NCI-H1417 (cell line): ENCODE results near the gene TMX1.

Experiments
- DNase-seq, 3 experiments: peaks; one replicate each; lab custom pipeline; 2025; lab: John Stamatoyannopoulos, UW

Gene TMX1

DNA sequence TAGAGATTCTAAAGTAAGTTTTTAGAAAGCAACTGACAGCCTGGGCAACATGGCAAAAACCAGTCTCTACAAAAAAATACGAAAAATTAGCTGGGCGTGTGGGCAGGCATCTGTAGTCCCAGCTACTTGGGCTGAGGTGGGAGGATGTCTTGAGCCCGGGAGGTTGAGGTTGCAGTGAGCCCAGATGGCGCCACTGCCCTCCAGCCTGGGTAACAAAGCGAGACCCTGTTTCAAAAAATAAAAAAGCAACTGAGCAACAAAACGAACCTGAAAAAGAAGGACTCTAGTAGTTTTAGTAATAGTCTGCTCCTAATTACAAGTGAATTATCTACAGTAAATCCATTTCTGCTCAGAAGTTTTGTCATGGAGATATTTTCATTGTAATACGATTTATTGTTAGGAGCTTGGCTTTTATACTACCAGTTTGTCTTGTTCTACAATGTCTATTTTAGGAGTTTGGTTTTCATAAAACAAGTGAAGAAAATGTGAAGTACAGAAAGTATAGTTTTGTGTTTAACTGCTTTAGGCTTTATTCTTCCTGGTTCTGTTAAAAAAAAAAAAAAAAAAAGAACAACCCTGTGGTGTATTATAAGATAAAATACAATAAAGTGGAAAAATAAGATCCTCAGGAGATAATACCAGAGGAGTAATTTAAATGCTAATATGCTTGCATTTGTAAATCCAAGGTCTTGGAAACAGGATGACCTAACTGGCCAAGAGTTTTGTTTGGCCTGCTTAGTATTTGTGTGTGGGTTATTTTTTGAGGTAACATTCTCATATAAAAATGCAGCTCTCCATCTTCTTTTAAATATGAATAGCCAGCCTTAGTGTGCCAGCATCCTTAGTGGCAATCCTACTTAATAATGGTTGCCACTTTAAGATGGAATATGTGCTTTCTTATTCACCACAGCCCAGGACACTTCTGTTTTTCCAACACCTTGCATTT lies 2.8 kb downstream of the TMX1 start:
- DNase-seq: no peak

DNA sequence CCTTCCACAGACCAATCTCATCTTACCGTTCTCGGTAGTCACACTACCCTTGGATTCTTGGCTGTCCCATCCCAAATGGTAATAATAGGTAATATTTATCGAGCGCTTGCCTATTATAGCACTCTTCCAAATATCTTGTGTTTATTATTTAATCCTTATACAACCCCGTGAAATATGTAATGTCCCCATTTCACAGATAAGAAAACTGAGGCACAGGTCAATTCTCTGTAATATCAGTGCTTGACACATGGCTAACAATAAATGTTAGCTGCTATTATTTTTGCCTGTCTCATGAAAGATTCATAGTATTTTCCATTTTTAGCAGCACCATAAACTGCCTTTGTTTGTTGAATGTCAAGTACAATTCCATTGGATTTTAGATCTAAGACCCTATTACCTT lies 4.5 kb downstream of the TMX1 start:
- DNase-seq: no peak

DNA sequence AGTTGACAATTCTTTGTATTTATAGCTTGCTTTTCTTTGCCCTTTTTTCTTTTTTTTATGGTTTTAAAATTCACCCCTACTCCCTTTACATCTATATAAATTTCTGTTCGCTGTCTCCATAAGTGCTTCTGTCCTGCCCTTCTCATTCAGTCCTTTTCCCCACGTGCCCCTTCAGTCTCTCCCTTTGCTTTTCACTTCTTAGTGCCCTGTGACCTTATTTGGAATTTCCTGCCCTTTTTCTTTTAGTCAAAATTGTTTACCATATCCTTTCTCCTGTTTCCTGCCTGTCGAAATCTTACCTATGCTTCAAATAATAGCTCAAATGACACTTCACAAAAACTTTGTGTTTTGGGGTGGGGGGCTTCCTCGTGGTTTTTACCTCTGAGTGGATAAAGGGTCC lies 6.0 kb downstream of the TMX1 start:
- DNase-seq: no peak

- DNase-seq: no peak
Measured at GRCh38 chr14:51248016-51248987, 8.3 kb downstream of the TMX1 start.

DNA sequence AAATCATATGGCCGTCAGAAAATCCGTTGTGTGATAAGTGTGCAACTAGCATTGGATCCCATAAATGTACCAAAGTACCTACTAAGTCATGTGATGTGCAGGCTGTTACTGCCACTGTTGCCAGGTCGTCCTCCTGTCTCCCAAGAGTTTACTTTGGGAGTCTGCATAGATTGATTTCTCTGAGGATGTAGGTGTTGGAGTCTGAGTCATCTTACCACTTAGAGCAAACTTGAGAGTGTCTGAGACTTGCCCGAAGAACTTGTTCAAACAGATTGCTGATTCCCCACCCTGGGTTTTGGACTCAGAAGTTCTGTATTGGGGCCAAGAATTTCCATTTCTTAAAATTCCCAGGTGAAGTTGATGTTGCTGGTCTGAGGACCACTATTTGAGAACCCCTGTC lies 11.4 kb downstream of the TMX1 start:
- no peak for DNase-seq

- no peak for DNase-seq
Measured at GRCh38 chr14:51253880-51254279, 13.8 kb downstream of the TMX1 start.

DNA sequence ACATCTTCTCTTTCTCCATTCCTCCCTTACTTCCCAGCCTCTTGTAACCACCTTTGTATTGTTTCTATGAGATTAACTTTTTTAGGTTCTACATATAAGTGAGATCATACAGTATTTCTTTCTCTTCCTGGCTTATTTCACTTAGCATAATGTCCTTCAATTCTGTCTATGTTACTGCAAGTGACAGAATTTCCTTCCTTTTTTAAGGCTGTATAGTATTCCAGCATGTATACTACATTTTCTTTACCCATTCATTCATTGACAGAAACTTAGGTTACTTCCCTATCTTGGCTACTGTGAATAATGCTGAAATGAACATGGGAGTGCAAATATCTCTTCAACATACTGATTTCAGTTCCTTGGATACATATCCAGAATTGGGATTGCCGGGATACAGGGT lies 18.2 kb downstream of the TMX1 start:
- DNase-seq: no peak

- DNase-seq: no peak
Measured at GRCh38 chr14:51258788-51259187, 18.7 kb downstream of the TMX1 start.

DNA sequence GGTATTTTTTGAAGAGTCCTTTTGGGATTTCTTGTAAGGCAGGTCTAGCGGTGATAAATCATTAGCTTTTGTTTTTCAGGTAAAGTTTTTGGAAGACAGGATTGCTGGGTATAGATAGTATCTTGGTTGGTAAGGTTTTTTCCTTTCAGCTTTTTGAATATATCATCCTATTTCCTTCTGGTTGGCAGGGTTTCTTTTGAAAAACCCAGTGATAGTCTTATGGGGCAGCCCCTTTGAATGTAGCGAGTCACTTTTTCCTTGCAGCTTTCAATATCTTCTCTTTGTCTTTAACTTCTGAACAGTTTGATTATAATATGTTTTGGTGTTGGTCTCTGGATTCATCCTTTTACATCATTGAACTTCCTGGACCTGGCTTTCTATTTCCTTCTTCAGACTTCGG lies 20.2 kb downstream of the TMX1 start:
- no peak for DNase-seq

DNA sequence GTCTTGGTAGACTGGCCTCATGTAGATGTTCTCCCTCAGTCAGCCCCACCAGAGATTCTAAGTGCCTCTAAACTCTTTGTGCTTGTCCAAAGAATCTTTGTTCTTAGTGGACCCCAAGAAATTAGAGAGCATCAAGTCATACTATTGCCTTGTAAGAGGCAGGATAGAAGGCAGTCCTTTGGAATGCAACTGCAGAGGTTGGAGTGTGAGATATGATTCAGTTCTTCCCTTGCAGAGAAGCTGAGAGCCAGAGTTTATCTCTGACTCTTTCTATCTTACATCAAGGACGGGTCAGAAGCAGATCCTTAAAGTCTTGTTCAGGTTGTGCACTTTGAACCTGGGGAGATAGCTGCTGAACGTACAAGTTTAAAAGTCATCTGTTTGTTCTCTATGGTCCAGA lies 21.1 kb downstream of the TMX1 start:
- DNase-seq: no peak

- DNase-seq: no peak
Measured at GRCh38 chr14:51262868-51263267, 22.8 kb downstream of the TMX1 start.

DNA sequence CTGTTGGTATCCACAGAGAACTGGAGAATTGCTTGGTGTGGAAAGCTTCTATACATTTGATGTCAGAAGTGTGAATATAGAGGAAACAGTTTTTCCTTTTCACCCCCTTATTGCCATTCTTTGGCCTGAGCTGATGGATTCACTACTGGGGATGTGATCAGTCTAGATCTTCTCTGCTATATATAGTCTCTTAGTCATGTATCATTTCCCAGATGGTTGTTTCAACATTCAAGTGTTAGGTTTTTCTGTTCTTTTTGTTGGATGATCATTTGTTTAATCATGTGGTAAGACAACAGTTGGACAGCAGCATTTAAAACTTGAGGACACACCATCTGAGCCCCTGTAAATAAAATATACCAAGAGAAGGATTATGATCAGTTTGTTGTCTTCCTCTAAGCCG lies 29.6 kb downstream of the TMX1 start:
- DNase-seq: no peak

DNA sequence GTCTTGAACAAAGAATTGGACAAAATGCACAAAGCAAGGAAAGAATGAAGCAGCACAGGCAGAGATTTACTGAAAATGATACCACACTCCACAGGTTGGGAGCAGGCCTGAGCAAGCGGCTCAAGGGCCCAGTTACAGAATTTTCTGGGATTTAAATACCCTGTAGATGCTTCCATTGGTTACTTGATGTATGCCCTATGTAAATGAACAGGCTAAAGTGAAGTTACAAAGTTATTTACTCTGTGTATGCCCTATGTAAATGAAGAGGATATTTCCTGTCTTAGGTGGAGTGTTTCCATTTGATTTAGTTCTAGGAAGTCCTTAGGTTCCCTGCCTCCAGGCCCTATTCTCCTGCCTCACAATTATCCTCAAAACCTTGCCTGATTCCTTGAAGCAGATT lies 36.6 kb downstream of the TMX1 start:
- no peak for DNase-seq

DNA sequence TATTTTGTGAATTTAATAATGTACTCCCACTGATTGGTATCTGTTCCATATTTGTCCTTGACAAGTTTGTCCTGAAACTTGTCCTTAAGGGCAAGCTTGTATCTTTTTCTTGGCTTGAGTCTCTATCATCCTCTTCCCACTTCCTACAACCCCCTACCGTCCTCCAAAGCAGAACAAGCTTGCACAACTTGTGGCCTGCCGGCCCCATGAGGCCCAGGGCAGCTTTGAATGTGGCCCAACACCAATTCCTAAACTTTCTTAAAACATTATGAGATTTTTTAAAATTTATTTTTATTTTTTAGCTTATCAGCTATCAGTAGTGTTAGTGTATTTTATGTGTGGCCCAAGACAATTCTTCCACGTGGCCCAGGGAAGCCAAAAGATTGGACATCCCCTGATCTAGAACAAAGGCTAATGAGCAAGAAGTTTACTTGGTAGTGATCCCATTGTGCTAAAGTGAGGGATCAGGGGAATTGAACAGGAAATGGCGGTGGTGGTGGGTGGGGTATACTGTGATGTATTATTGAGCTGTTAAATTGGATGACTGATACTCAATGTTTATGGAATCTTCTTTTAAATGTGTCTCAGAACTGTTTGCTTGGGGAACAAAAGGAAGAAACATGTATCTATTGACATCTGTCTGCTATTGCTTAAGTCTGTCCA lies 37.8 kb downstream of the TMX1 start:
- no peak for DNase-seq

GRCh38 chr14:51282517-51282916 lies 42.5 kb downstream of the TMX1 start:
- peak in 1 of 3 experiments; percentile 46 for DNase-seq

DNA sequence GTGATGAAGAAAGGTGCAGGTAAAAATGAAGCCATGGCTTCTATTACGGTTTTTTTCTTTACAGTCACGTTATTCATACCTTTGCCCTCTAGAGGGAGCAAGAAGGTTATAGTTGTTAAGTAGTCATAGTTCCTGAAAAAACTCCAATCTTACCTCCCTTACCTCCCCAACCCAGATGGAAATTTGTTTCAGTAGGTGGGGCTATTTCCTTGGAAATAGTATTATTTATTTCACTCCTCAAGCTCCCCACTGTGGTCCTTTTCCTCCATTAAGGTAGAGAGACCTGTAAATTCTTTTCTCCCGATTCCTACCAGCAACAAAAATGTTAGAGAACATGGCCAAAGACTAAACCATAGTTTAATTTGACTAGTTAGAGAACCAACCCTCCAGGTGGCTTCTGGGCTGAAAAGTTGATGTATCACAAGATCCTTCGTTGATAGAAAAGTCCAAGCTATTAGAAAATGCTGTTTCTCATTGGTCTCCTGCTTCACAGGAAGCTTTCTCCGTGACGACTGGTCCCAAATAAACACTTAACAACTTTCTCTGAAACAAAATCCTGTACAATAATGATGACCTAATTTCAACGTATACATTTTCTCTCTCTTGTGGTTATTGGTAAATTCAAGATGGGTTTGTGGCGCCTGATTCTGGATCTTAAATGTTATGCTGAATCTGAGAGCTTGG lies 43.5 kb downstream of the TMX1 start:
- peak; percentile 71 to 96 (median 94) for DNase-seq

DNA sequence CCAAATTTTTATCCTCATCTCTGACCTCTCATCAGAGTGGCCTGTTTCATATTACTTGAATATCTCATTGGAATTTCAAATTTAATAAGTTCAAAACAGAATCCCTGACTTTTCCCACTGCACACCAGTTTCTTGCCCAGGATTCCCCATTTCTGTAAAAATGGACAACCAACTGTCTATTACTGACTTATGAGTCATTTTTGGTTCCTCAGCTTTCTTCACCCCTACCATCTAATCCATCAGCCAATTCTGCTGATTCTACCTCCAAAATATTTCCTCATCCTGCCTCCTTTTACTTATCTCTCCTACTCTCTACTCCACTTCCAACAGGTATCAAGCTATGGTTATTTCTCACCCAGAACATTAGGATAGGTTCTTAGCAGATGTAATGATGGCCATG lies 44.2 kb downstream of the TMX1 start:
- DNase-seq: no peak

- no peak for DNase-seq
Measured at GRCh38 chr14:51285120-51285519, 45.1 kb downstream of the TMX1 start.

DNA sequence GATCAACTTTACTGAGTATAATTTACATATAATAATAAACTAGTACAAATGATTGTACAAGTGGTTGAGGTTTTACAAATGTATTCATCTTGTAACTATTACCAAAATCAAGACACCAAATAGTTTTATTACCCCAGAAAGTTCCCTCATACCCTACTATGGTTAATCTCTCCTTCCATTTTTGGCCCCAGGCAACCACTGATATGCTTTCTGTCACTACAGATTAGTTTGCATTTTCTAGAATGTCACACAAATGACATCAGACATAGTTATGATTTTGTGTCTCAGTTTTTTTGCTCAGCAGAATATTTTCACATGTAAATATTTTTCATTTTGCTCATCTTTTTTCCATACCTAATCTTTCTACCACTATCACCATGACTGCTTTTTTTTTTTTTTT lies 49.1 kb downstream of the TMX1 start:
- DNase-seq: no peak

DNA sequence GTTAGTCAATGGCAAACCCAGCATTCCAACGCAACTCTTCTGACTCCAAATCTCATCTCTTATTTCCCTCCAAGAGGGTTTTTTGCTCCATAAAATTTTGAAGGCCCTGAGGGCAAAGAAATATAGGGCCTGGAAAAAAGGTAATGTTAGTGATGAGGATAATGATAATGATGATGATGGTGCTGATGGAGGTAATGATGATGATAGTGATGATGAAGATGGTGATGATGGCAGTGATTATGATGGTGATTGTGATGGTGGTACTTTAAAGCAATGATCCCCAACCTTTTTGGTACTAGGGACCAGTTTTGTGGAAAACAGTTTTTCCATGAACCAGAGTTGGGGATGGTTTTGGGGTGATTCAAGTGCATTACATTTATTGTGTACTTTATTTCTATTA lies 50.1 kb downstream of the TMX1 start:
- no peak for DNase-seq

DNA sequence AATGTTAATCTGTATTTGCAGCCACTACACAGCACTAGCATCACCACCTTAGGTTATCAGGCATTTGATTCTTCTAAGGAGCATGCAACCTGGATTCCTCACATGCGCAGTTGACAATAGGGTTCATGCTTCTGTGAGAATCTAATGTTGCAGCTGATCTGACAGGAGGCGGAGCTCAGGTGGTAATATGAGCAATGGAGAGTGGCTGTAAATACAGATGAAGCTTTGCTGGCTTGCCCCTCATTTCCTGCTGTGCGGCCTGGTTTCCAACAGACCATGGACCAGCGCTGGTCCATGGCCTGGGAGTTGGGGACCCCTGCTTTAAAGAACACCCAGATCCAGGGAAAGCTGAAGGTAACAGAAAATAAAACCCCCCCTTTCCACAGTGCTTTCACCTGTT lies 51.0 kb downstream of the TMX1 start:
- peak in 1 of 3 experiments; percentile 22 for DNase-seq
